GDM1 (cell line): ENCODE data around the gene SLC18A2.

Source experiments
- DNase-seq: peaks from one replicate; lab custom pipeline; 2025; lab: John Stamatoyannopoulos, UW

Gene SLC18A2

GRCh38 chr10:117239051-117239450 lies 1.9 kb upstream of the SLC18A2 start:
- DNase-seq: no peak

GRCh38 chr10:117239721-117240620 lies 943 bp upstream of the SLC18A2 start:
- DNase-seq: no peak

GRCh38 chr10:117241541-117242462 lies 888 bp downstream of the SLC18A2 start:
- DNase-seq: no peak

- no peak for DNase-seq
Observed at GRCh38 chr10:117242463-117242832, 1.5 kb downstream of the SLC18A2 start.

GRCh38 chr10:117246997-117247671 lies 6.2 kb downstream of the SLC18A2 start:
- no peak for DNase-seq

- no peak for DNase-seq
Observed at GRCh38 chr10:117248750-117249465, 8.0 kb downstream of the SLC18A2 start.

- no peak for DNase-seq
Observed at GRCh38 chr10:117249493-117250093, 8.7 kb downstream of the SLC18A2 start.

- DNase-seq: no peak
Observed at GRCh38 chr10:117250411-117250810, 9.5 kb downstream of the SLC18A2 start.

GRCh38 chr10:117253908-117254307 lies 13.0 kb downstream of the SLC18A2 start:
- no peak for DNase-seq

- no peak for DNase-seq
Observed at GRCh38 chr10:117254338-117254737, 13.4 kb downstream of the SLC18A2 start.

- DNase-seq: no peak
Observed at GRCh38 chr10:117254774-117255735, 14.1 kb downstream of the SLC18A2 start.

- no peak for DNase-seq
Observed at GRCh38 chr10:117255835-117256460, 15.0 kb downstream of the SLC18A2 start.

- DNase-seq: no peak
Observed at GRCh38 chr10:117256910-117257309, 16.0 kb downstream of the SLC18A2 start.

GRCh38 chr10:117257721-117258120 lies 16.8 kb downstream of the SLC18A2 start:
- DNase-seq: no peak

- DNase-seq: peak; percentile 74
Observed at GRCh38 chr10:117259279-117259678, 18.4 kb downstream of the SLC18A2 start.

- DNase-seq: no peak
Observed at GRCh38 chr10:117260084-117260483, 19.2 kb downstream of the SLC18A2 start.

GRCh38 chr10:117261501-117261900 lies 20.6 kb downstream of the SLC18A2 start:
- DNase-seq: no peak

GRCh38 chr10:117262291-117262902 lies 21.5 kb downstream of the SLC18A2 start:
- DNase-seq: no peak

- DNase-seq: no peak
Observed at GRCh38 chr10:117262903-117263293, 22.0 kb downstream of the SLC18A2 start.
